Measurements from ENCODE around the gene KLHL30.

Gene KLHL30

DNA sequence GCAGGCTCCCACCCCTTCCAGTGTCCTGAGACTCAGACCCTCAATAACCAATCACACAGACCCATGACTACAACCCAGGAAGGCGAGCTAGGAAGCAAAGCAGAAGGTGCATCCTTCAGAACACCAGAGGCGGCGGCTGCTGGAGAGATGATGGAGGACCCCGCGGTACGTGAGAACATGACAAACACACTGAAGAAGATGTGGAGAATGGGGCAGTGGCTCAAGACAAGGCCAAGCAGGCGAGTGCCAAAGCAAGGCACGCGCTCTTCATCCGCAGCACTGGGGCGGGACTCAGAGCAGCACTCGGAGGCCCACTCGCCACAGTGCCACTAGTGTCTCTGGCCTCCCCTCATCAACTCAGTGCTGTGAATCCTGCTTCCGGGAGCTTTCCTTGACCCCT lies 34.0 kb downstream of the KLHL30 start:
- in situ Hi-C loops (cut with HindIII; ENCODE audit: low sequenced_read_pairs): no loop called here

- in situ Hi-C loops (cut with HindIII; ENCODE audit: low sequenced_read_pairs): no loop called here
Observed at GRCh38 chr2:238173692-238174091, 35.2 kb downstream of the KLHL30 start.

- in situ Hi-C loops (cut with HindIII; ENCODE audit: low sequenced_read_pairs): no loop called here
Observed at GRCh38 chr2:238174291-238174690, 35.8 kb downstream of the KLHL30 start.

- in situ Hi-C loops (cut with HindIII; ENCODE audit: low sequenced_read_pairs): loop anchor here (25.0 kb wide), 1 partner anchor 312 kb away; the partner anchor contains the start of gene RAMP1
Observed at GRCh38 chr2:238174701-238175100, 36.2 kb downstream of the KLHL30 start.

DNA sequence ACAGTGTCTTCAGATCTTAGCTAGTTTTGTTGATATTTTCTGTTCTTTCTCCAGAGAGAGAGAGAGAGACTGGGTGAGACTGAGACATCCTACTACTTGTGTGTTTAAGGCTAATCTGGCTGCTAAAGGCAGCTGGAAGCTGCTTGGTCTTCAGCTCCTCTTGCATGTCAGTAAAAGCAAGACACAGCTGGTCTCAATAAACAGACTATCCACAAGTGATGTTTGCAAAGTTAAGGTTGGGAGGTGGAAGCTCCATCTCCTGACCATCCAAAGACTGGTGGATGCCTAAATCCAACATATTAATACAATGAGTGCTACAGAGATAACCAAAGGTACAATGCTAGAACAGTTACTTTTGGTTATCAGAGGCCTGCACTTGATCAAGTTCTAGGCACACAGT lies 38.1 kb downstream of the KLHL30 start:
- in situ Hi-C loops (cut with HindIII; ENCODE audit: low sequenced_read_pairs): loop anchor here (25.0 kb wide), 1 partner anchor 314 kb away; the partner anchor contains the start of gene RAMP1

DNA sequence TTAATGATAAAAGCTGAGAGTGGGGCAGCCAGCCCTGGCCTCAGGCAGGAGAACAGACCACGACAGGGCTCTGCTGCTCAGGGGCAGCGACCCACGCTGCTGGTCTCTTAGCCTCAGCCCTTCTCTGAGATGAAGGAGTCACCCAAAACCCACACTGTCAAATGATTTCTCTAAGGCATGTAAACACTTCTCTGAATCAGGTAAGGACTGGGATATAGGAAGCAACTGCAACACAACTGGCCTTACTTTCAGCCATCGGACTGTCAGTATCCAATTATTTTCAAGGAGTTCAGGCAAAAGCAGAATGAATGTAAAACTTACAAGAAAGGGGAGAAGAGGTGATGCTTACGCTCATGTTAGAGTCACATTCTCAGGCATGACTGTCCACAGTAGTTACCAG lies 42.1 kb downstream of the KLHL30 start:
- in situ Hi-C loops (cut with HindIII; ENCODE audit: low sequenced_read_pairs): loop anchor here (25.0 kb wide), 1 partner anchor 318 kb away; the partner anchor contains the start of gene RAMP1

DNA sequence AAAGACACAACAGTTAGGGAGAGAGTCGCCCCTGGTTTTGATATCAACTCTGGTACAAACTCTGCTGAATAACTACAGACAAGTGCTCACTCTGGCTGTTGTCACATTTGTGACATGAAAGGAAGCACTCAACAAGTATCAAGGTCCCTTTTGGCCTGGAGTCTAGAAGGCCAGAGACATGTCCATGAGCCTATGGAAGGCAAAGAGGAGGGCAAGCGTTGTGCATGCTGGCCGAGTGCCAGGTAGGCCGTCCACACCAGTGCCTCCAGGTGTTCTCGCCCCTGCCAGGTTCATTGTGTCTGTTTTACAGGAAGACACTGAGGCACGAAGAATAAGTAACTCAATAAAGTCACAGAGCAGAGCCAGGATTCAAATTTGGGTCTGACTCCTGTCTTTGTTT lies 43.9 kb downstream of the KLHL30 start:
- in situ Hi-C loops (cut with HindIII; ENCODE audit: low sequenced_read_pairs): loop anchor here (25.0 kb wide), 1 partner anchor 320 kb away; the partner anchor contains the start of gene RAMP1

- in situ Hi-C loops (cut with HindIII; ENCODE audit: low sequenced_read_pairs): loop anchor here (25.0 kb wide), 1 partner anchor 322 kb away; the partner anchor contains the start of gene RAMP1
Observed at GRCh38 chr2:238183821-238184220, 45.4 kb downstream of the KLHL30 start.

- in situ Hi-C loops (cut with HindIII; ENCODE audit: low sequenced_read_pairs): loop anchor here (25.0 kb wide), 1 partner anchor 326 kb away; the partner anchor contains the start of gene RAMP1
Observed at GRCh38 chr2:238187618-238188548, 49.4 kb downstream of the KLHL30 start.

DNA sequence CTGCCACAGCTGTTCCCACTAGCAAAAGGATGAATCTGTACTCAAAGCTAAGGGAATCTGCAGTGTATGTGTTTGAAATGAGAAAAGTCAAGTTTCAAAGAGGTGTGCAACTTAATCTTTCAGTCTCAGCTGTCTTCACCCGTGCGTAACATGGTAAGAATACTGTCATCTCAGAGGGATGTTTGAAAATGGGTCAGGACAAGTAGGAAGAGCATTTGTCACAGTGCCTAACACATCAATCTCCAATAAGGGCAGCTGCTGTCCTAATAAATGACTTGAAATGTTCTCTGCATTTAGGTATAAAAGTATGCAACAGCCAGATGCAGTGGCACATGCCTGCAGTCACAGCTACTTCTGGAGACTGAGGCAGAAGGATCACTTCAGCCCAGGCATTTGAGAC lies 52.0 kb downstream of the KLHL30 start:
- in situ Hi-C loops (cut with HindIII; ENCODE audit: low sequenced_read_pairs): loop anchor here (25.0 kb wide), 1 partner anchor 328 kb away; the partner anchor contains the start of gene RAMP1
